GM06990 (cell line): ENCODE results near the gene PLCG1.

Source experiments
- DNase-seq: peaks from one replicate; pipeline ENCODE4 v3.0.0-alpha.2; 2011; ENCODE audit not compliant: insufficient read length; ENCODE audit errors: extremely low read depth
- H3K27me3 ChIP-seq: replicated peaks from 2 replicates; pipeline ENCODE4 v1.6.0; 2011; ENCODE audit warnings: low read length; ENCODE audit not compliant: control insufficient read depth, insufficient read depth
- H3K36me3 ChIP-seq: 2 replicates; pipeline ENCODE4 v1.5.1; 2011; ENCODE audit warnings: low read length; ENCODE audit not compliant: control insufficient read depth, insufficient read depth
- H3K4me3 ChIP-seq: replicated peaks from 2 replicates; pipeline ENCODE4 v1.5.1; 2011; ENCODE audit warnings: low read depth, mild to moderate bottlenecking, control low read depth, low read length
- TF ChIP-seq, protein P1 (sequence below): IDR thresholded peaks from 2 replicates; pipeline ENCODE4 v1.5.1; 2011; ENCODE audit warnings: low read length, control low read depth, mild to moderate bottlenecking, inconsistent platforms; ENCODE audit not compliant: insufficient read depth, poor library complexity, severe bottlenecking

The PLCG1 gene

DNA sequence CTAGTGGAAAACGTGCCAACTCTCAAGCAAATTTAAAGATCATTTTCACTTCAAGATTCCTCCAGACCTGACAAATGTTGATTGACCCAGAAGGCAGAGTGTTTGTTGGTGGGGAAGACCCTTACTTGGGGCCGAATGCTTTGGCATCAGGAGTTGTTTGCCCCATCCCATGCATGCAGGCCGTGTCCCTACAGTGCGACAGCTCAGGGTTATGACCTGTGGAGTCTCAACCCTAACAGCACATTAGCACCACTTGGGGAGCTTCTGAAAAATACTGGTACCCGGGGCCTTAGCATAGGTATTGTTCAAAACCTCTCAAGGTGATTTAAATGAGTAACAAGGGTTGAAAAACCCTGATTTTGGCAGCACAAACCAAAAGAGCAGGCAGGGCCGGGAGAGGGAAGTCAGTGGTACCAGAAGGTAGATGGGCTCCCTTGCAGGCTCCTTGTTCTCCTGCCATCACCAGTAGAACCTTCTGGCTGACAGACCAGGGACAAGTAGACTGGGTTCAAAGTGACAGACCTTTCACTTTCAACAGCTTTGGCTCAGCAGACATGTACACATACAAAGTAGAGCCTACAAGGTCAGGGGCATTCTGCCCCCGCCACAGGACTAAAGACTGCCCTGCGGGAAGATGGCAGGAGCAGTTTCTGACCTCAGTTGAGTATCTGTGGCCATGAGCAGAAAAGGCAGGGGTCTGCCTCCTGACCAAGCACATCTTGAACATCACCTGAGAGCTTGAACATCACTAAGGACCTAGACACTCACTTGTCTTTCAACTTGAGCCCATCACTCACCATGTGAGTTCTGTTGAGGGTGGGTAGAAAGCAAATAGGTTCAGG lies 39.6 kb downstream of the PLCG1 start:
- TF ChIP-seq, protein P1, sequence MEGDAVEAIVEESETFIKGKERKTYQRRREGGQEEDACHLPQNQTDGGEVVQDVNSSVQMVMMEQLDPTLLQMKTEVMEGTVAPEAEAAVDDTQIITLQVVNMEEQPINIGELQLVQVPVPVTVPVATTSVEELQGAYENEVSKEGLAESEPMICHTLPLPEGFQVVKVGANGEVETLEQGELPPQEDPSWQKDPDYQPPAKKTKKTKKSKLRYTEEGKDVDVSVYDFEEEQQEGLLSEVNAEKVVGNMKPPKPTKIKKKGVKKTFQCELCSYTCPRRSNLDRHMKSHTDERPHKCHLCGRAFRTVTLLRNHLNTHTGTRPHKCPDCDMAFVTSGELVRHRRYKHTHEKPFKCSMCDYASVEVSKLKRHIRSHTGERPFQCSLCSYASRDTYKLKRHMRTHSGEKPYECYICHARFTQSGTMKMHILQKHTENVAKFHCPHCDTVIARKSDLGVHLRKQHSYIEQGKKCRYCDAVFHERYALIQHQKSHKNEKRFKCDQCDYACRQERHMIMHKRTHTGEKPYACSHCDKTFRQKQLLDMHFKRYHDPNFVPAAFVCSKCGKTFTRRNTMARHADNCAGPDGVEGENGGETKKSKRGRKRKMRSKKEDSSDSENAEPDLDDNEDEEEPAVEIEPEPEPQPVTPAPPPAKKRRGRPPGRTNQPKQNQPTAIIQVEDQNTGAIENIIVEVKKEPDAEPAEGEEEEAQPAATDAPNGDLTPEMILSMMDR, result no peak
- H3K4me3 ChIP-seq, result no peak overlapping the region
- no peaks in the 10 kb centered on the region for H3K27me3 ChIP-seq
- DNase-seq, result no peak
- H3K36me3 ChIP-seq, result peaks cover 21% of the 10 kb centered on the region

DNA sequence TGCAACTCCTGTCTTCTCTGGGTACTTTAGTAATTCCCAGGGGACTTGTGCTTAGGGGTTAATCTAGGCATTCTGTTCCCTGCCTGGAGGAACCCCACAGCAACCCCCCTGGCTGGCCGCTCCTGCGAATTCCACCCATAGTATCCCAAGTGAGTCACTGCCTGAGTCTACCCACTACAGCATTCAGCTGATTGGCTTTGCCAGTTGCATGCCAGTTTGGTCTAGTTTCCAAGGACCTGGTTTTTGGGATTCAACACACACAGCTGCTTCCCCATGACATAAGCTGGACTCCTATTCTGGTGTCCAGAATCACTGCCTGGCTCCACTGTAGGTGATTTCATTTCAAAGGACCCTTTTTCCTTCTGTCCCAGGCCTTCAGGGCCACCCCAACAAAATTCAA lies 40.3 kb downstream of the PLCG1 start:
- Histone ChIP-seq H3K27me3 (no peaks in the 10 kb centered on the region), H3K36me3 (peaks cover 20% of the 10 kb centered on the region), H3K4me3 (no peak overlapping the region)
- TF ChIP-seq, protein P1, result no peak
- no peak for DNase-seq

DNA sequence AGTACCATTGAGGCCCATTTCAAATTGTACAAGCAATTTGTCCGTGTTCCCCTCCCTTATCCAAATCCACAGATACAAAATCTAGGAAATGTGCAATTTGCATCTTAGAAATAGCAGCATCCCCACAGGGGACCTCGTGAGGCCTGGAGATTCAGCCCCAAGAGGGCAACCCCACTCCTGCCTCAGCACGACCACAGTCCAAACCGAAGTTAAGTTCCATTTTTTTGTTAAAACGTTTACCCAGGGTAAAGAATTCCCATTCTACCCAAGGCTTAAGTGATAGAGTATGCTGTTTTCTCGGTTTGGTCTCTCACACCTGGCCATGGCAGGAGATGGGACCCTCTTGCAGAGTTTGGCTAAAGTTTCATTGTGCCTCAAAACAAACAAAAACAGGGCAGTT lies 41.2 kb downstream of the PLCG1 start:
- peaks cover 15% of the 10 kb centered on the region for H3K36me3 ChIP-seq

DNA sequence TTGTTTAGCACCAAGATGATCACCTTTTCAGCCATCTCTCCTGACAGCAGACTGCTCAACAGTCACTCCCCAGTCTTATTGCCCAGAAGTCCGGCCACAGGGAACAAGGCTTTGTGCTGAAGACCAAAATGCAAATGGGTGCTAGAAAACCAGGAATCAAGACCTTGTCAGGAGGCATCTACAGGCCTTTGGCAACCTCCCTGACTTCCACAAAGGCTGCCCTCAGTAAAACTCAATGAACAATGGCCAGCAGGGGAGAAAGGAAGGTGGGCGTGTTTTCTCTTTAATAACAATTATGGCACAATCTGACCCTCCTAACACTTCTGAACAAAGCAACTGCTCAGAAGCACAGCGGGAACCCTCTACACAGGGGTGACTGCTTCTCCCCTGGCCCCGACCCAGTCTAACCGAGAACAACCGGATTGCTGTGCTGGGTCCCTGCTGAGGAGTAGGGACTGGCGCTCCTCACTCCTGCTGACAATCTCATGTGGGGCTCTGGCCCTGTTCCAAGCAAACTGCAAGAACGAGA lies 41.6 kb downstream of the PLCG1 start:
- DNase-seq, result no peak
- no peak overlapping the region for H3K4me3 ChIP-seq
- no peaks in the 10 kb centered on the region for H3K27me3 ChIP-seq
- peaks cover 12% of the 10 kb centered on the region for H3K36me3 ChIP-seq
- TF ChIP-seq, protein P1, result no peak

More for the DNA sequence above, 41.2 kb downstream of the PLCG1 start:
- TF ChIP-seq, protein P1, result no peak
- Histone ChIP-seq H3K27me3 (no peaks in the 10 kb centered on the region), H3K4me3 (no peak overlapping the region)
- DNase-seq, result no peak

DNA sequence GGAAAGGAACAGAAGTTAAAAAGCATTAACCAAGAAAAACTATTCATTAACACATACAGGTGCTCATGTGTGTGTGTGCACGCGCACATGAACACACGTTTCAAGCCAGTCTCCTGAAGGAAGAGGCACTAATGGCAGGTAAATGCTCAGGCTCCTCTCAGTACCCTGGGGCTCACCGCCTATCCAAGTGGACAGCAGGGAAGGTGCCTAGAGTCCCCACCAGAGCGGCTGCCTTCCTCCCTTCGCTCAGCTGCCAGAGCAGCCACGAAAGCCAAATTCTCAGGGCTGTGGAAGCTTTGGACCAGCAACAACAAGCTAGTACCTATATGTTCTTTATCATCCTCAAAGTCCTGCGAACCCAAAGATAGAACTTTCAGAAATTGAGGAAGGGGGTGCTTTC lies 42.6 kb downstream of the PLCG1 start:
- H3K4me3 ChIP-seq, result no peak overlapping the region
- TF ChIP-seq, protein P1, result no peak
- H3K36me3 ChIP-seq, result peaks cover 8% of the 10 kb centered on the region
- H3K27me3 ChIP-seq, result no peaks in the 10 kb centered on the region
- no peak for DNase-seq
